HG03039 (cell line): ENCODE results near the gene TTYH3.

Experiments
- ATAC-seq: cut with Tn5 transposase; IDR thresholded peaks from one replicate; pipeline ENCODE4 v1.9.1; 2021; ENCODE audit warnings: mild to moderate bottlenecking, moderate library complexity; ENCODE audit not compliant: unreplicated experiment

Gene TTYH3

DNA sequence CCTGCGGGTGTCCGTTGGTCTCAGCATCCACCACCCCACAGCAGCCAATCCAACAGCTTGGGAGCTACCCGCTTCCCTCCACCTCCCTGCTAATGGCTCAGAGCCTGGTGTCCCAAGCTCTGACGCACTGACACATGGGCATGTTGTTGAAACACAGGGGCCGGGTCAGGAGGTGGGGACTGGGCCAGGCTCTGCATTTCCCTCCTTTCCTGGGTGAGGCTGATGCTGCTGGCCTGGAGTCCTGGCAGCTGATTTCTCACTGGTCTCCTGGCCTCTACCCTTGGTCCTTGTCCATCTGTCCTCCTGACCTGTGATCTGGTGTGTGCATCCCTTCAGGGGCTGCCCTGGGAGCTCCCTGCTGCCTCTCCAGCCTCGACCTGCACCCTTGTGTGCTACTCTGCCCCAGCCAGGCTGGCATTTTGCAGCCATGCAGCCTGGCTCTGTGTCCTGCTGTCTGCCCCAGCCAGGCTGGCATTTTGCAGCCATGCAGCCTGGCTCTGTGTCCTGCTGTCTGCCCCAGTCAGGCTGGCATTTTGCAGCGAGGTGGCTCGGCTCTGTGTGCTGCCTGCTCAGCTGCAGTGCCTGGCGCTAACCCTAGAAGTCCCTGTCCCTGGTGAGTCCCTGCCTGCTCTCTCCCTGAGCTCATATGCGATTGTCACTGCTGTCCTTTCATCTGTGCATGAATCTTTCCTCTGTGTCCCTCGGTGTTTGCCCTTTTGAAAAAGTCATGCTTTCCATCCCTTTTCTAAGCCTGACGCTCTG, 70.2 kb downstream of the TTYH3 start:
- ATAC-seq: no peak

DNA sequence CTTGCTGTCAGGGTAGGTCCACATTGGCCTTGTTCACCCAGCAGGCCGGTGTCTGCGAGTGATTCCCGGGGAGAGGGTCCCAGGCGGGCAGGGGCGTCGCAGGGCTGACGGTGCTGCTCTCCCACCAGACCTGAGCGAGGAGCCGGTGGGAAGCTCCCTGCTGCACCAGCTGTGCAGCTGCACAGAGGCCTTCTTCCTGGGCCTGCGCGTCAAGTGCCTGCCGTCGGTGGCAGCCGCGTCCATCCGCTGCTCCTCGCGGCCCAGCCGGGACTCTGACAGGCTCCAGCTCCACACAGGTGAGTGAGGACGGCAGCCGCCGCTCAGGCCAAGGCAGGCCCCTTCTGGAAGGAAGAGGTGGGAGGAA, 70.8 kb downstream of the TTYH3 start:
- ATAC-seq: no peak

GRCh38 chr7:2705371-2706096, 73.7 kb downstream of the TTYH3 start:
- ATAC-seq: no peak

DNA sequence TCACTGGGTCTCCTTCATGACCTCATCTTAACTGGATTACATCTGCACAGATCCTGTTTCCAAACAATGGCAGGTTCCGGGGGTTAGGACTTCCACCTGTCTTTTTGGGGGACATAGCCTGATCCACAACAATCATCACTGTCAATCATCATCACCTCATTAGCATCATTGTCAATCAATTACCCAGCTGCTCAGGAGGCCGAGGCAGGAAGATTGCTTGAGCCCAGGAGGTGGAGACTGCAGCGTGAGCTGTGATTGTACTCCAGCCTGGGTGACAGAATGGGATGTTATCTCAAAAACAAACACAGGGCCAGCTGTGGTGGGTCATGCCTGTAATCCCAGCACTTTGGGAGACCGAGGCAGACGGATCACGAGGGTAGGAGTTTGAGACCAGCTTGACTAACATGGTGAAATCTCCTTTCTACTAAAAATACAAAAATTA, 74.9 kb downstream of the TTYH3 start:
- no peak for ATAC-seq

- no peak for ATAC-seq
Observed at GRCh38 chr7:2707481-2707880, 75.7 kb downstream of the TTYH3 start.

DNA sequence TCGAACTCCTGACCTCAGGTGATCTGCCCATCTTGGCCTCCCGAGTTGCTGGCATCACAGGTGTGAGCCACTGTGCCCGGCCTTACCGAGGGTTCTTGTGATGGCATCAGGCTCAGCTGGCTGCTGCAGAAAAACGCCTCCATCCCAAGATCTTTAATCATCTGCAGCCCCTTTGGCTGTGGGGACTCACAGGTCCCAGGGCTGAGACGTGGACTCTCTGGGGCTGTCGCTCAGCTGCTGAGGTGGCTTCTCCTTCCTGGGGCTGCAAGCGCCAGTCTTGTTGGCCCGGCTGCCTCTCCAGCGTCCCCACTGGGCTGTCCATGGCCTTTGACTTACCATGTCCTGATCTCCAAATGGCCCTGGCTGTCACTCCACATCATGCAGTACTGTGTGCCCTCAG, 76.3 kb downstream of the TTYH3 start:
- no peak for ATAC-seq

DNA sequence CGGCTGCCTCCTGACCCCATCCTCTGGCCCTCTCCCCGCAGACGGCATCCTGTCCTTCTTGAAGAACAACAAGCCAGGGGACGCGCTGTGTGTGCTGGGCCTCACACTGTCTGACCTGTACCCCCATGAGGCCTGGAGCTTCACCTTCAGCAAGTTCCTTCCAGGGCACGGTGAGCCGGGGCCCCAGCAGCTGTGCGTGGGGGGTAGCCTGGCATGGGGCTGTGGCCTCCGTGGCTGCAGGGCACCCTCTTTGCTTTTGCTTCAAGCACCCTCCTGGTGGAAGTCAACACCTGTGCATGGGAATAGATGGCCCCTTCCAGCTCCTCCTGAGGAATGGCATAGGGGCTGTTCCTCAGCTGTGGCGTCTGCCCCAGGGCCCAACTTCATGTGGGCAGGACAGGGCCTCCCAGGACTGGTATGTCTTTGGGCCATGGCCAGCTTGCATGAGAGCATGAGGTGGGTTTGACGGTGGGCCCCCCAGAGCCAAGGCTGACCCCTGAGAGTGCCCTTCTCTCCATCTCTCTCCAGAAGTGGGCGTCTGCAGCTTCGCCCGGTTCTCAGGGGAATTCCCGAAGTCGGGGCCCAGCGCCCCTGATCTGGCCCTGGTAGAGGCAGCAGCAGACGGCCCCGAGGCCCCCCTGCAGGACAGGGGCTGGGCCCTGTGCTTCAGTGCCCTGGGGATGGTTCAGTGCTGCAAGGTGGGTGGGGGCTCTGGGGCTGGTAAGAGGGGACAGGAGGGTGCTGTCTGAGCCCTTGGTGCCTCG, 76.9 kb downstream of the TTYH3 start:
- no peak for ATAC-seq

DNA sequence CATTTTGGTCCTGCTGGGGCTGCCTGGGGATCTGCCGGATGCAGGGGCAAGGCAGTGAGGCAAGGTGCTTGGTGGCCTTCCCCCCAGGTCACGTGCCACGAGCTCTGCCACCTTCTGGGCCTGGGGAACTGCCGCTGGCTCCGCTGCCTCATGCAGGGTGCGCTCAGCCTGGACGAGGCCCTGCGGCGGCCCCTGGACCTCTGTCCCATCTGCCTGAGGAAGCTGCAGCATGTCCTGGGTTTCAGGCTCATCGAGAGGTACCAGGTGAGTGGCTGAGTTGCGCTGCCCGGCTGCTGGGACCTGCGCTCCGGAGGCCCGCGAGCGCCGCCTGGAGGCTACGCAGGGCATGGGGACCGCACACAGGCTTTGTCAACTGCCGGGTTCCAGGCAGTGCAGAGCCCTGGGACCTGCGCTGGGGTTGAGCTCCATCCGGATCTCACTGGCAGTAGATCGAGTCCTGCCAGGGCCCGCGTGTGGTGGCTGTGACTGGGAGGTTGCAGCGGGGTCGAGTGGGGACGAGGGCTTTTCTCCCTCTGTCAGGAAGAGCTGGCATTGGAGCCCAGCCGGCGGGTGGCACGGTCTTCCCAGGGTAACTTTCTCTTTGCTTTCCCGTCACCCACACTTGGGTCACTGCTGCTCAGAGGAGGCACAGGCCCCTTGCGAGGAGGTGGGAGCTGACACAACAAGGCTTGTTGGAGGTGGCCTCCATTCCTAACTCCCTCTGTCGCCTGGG, 77.9 kb downstream of the TTYH3 start:
- ATAC-seq: peak; percentile 81

GRCh38 chr7:2710286-2710655, 78.5 kb downstream of the TTYH3 start:
- peak; percentile 42 for ATAC-seq

DNA sequence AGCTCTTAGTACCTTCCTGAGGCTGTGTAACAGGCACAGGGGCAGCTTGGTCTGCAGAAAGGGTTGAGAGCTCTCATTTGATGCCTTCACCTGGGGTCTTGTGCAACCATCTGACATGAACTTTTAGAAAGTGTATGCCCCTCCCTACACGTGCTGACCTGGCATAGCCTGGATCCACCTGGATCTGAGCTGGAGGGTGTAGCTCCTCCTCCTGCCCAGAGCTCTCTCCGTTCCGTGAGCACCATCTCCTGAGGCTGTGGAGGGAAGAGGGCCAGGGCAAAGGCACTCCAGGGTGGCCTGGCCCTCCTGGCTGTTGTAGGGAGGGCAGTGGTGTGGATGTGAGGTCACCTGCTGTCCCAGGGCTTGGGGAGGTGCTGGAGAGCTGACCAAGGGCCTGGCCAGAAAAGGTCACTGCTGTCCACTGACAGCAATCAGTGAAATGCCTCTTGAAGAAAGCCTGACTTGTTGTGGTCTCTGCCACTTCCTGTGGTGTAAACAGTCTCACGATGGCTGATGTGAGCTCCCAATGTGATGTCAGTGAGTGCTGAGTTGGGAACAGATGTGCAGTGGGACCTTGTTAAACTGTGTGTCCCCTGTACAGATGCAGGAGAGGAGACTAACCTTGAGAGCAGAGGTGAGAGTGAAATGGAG, 79.2 kb downstream of the TTYH3 start:
- no peak for ATAC-seq

DNA sequence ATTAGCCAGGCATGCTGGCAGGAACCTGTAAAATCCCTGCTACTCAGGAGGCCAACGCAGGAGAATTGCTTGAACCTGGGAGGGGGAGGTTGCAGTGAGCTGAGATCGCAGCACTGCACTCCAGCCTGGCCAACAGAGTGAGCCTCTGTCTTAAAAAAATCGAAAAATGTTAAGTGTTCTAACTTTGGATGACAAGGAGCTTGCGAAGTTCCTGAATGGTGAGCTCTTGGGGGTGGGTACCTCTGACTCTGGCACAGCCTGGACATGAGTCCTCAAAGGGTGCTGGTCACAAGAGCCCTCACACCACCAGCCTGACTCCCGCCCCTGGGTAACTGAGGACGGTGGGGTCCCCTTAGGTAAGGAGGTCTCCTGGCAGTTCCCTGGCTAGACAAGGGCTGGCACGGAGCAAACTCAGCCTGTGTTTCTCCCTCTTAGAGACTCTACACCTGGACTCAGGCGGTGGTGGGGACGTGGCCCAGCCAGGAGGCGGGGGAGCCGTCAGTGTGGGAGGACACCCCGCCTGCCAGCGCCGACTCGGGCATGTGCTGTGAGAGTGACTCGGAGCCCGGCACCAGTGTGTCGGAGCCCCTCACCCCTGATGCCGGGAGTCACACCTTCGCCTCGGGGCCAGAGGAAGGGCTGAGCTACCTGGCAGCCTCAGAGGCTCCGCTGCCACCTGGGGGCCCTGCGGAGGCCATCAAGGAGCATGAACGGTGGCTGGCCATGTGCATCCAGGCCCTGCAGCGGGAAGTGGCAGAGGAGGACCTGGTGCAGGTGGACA, 80.3 kb downstream of the TTYH3 start:
- ATAC-seq: no peak

GRCh38 chr7:2713370-2713769, 81.6 kb downstream of the TTYH3 start:
- ATAC-seq: no peak

- no peak for ATAC-seq
Observed at GRCh38 chr7:2713978-2714377, 82.2 kb downstream of the TTYH3 start.
